SH-SY5Y (cell line): Measurements from ENCODE around the gene FOXJ3.

ENCODE experiments used
- GATA2 ChIP-seq: IDR thresholded peaks from 2 replicates; pipeline ENCODE4 v1.6.1; 2011; ENCODE audit warnings: mild to moderate bottlenecking, low read depth, low read length
- GATA3 ChIP-seq: IDR thresholded peaks from 2 replicates; pipeline ENCODE4 v1.6.1; 2011; ENCODE audit warnings: low read depth, mild to moderate bottlenecking, low read length, moderate library complexity

DNA sequence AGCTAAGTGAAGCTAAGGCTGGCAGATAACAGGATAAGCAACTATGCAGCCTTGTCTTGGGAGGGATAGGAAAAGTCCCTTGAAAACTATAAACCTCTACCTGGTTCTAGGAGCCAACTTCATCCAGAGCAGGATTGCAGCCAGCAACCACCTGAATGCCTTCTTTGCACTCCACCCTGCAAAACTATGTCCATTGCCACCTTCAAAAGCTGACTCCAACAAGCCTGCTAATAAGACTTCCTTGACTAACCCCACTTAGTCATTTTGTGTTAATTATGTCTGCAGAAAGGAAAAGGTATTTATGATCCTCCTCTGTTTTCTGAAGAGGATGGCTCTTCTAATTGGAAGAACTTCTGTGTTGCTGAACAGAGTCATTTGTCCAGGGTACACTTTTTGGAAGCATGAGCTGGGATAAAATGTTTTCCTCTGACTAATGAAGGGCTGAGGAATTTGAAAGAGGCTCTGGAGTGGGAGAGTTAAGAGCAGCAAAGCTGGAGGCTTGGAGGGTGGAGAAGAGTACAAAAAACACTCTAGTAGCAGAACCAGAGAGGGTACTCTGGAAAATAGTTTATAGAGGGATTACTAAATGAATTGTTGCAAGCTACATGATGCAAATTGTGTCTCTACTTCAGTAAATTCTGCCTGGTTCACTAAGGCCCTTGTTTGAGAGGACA lies 36.0 kb upstream of the FOXJ3 start:
- no peak for TF ChIP-seq GATA3
- TF ChIP-seq GATA2: no peak
